ENCODE results near the gene TMEM69.
A peak's percentile ranks its signal among the peaks of the same experiment; 100 is the strongest.
"Not testable (repeated sequence)": the region's sequence is repeated elsewhere in the genome, so short reads cannot be mapped to it uniquely, and the experiment has no call there.

Gene TMEM69

DNA sequence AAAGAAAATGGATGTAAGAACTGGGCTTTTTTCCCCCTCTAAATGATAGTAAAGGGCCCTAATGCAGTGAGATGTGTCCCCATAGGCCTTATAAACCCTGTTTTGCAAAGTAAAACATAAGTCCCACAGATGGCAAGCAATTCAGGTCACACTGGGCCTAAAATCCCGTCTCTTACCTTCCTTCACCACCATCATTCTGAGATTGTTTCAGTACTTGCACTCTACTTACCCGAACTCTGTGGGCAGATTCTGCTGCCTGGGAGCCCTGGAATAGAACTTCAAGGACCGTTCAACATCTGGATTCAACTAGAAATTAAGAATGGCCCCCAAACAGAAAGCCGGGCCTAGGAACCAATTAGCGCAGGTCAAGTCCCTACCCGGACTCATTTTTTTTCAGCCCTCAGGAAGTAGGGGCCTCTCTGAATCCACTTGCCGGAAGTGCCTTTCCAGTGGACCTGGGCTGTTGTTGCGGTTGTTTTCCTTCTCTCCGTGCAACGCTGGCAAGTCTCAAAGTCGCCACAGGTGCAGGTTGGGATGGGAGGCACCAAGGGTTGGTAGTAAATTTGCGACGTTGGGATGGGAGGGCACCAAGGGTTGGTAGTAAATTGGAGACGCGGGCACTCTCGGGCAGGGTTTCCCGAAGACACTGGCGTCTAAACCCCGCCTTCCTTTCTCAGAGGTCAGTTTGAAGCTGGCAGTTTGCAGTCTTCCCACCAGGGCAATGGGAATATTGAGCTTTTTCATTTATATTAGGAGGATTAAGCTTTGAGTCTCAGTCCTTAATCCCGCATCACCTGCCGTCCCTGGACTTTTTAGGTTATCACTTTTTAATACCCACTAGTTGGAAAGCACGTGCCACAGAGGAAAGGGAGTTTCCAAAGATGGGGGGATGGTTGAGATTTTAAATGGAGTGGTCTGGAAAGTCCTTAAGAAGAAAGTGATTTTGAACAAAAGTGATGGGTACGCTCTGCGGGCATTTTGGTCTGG lies at the start of gene TMEM69:
Gene TMEM69 (plus strand): TSS at position 428 of the 987 bp plus-strand sequence. CDS start 2,888 bp downstream, outside the sequence.
- DNase-seq (ENCODE audit: low spot score), result peak; percentile 85

GRCh38 chr1:45640293-45640692 lies 47.7 kb upstream of the TMEM69 start:
- no peak for DNase-seq (ENCODE audit: low spot score)

DNA sequence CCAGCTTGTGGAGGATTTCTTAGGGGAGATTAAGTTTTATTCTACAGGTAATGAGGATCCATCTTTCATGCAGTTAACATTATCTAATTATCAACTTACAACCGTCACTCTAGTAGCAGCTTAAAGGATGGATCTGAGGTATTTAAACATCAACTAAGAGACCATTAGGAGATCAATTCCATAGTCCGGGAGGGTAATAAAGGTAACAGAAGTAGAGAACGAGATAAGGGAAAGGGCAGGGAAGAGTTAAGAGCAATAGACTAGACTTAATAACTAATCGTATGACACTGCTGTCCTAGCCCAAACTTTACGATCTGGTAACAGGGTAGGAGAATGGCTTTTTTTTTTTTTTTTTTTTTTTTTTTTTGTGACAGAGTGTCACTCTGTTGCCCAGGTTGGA lies 44.7 kb upstream of the TMEM69 start:
- DNase-seq (ENCODE audit: low spot score), result no peak

DNA sequence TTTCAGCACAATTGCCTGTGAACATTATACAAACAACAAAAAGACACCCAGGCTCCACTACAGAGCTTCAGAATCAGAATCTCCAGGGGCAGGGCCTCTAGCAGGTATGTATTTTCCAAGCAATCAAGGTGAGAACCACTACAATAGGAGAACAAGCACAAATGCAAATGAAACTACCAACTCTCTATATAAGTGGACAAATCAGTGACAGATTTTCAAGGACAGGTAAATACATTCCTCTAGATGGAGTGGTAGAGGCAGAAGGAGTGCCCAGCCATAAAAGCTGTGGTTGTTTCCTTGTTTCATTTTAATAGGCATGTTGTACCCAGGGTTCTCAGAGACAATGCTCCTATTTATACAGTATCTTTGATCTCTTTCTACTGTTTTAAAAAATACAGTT lies 44.0 kb upstream of the TMEM69 start:
- DNase-seq (ENCODE audit: low spot score), result no peak

GRCh38 chr1:45644661-45645060 lies 43.3 kb upstream of the TMEM69 start:
- DNase-seq (ENCODE audit: low spot score), result peak; percentile 50

DNA sequence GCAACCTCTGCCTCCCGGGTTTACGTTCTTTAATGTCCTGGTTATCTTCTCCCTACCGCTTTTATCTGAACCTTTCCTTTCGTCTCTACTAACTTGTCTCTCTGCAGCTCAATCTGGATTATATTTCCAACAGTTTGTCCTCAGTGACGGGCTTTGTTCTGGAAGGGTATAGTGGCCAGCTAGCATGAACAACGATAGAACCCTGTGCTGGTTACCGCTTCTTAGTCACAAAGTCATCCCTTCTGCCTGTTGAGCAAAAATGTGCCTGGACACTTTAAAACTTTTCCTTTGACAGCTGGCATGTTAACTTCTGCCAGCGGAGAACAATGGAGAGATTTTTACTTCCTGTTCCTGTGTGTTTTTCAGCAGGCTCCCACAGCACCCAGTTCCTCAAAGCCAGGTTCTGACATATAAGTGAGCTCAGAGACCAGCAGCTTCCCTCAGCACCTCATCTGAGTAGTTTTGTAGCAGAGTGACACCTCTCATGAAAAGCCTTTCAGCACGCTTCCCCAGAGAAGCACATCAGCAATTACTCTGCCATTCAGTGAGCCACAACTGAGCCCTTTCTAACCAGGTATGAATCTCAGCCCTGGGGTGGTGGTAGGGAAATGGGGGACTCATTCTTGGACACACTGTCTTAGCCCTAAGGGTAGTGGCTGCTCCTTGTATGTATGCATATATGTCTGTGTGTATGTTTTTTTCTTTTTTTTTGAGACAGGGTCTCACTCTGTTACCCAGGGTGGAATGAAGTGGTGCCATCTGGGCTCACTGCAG lies 40.5 kb upstream of the TMEM69 start:
- no peak for DNase-seq (ENCODE audit: low spot score)

DNA sequence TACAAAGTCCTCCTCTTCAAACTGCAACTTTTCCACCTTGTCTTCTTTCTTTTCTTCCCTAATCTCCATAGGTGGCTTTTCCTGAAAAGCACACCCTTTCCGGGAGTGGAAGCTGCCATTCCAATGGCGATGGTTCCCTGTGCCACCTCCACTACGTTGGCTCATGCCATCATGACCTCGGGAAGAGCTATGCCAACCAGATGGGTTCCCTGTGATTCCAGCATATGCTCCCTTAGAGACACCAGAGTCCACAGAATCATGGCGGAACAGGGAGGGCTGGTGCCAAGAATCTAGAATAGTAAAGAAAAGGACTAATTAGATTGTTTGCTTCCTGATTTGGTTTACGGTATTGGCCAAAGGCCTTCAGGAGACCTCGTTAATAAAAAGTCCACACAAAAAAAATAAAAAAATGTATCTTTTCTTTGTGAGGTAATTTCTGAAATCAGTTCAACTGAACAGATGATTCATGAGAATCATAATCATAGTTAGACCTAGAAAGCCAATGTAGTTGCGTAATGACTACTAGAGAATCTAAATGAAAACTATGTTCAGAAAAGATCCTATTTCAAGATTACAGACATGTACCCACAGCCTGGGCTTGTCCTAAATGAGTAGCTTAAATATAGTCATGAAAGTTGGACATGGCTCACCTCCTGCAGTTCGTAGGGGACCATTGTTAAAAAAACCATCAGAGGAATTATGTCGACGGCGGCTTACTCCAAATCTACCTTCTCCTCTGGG lies 33.3 kb upstream of the TMEM69 start:
- DNase-seq (ENCODE audit: low spot score), result no peak

DNA sequence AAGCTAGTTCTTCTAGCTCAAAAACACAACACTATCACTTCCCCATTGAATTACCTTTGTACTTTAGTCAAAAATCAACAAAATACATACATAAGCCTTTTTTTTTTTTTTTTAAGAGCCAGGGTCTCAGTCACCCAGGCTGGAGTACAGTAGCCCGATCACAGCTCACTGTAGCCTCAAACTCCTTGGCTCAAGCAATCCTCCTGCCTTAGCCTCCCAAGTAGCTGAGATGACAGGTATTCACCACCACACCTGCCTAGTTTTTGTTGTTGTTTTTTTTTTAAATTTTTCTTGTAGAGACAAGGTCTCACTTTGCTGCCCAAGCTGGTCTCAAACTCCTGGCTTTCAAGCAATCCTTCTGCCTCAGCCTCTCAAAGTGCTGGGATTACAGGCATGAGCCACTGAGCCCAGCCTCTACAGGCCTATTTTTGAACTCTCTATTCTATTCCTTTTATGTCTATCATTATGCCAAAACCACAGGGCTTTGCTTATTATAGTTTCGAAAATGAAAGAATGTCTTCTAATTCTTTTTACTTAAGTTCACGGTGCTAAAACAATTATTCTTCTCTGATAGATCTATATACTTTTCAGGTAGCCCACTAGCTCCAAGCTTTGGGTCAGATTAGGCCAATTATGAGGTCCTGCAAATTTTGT lies 31.3 kb upstream of the TMEM69 start:
- no peak for DNase-seq (ENCODE audit: low spot score)

- no peak for DNase-seq (ENCODE audit: low spot score)
Observed at GRCh38 chr1:45658171-45658570, 29.8 kb upstream of the TMEM69 start.

GRCh38 chr1:45659222-45659621 lies 28.8 kb upstream of the TMEM69 start:
- no peak for DNase-seq (ENCODE audit: low spot score)

GRCh38 chr1:45660336-45660735 lies 27.6 kb upstream of the TMEM69 start:
- DNase-seq (ENCODE audit: low spot score), result no peak

DNA sequence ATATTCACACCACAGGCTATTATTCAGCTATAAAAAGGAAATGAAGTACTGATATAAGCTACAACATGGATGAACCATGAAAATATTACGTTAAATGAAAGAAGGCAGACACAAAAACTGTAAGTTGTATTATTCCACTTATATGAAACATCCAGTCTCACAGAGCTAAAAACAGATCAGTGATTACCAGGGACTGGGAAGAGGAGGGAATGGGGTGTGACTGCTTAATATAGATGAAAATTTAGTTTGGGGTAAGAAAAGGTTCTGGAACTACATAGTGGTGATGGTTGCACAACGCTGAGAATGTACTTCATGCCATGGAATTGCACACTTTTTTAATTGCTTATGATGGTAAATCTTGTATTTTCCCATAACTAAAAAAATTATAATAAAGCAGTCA lies 21.1 kb upstream of the TMEM69 start:
- no peak for DNase-seq (ENCODE audit: low spot score)

GRCh38 chr1:45667321-45668111 lies 20.5 kb upstream of the TMEM69 start:
- no peak for DNase-seq (ENCODE audit: low spot score)

DNA sequence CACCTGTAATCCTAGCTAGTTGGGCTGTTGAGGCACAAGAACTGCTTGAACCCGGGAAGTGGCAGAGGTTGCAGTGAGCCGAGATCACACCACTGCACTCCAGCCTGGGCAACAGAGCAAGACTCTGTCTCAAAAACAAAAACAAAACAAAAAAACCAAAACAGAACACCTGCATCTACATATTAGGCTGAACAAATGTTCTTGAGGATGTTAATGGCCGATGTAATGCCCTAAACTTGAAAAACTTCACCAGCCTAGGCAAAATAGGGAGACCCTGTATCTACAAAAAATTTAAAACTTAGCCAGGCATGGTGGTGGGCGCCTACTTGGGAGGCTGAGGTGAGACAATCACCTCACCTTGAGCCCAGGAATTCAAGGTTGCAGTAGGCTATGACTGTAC lies 19.5 kb upstream of the TMEM69 start:
- DNase-seq (ENCODE audit: low spot score), result no peak

DNA sequence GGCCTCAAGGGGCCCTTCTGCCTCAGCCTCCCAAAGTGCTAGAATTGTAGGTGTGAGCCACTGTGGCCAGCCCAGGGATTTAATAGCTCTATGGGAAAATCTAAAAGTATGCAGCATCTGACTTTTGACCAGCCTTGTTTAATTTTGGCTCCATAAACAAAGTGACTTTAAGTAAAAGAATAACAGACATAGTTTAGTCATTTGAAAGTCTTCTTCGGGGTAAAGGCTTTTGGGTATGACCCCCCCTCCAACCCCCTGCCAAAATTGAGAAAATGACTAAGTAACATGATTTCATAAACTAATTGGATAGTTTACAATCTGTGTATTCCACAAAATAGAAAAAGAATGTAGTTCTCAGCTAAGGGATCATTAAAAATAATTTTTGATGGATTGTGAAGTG lies 18.6 kb upstream of the TMEM69 start:
- DNase-seq (ENCODE audit: low spot score), result no peak

DNA sequence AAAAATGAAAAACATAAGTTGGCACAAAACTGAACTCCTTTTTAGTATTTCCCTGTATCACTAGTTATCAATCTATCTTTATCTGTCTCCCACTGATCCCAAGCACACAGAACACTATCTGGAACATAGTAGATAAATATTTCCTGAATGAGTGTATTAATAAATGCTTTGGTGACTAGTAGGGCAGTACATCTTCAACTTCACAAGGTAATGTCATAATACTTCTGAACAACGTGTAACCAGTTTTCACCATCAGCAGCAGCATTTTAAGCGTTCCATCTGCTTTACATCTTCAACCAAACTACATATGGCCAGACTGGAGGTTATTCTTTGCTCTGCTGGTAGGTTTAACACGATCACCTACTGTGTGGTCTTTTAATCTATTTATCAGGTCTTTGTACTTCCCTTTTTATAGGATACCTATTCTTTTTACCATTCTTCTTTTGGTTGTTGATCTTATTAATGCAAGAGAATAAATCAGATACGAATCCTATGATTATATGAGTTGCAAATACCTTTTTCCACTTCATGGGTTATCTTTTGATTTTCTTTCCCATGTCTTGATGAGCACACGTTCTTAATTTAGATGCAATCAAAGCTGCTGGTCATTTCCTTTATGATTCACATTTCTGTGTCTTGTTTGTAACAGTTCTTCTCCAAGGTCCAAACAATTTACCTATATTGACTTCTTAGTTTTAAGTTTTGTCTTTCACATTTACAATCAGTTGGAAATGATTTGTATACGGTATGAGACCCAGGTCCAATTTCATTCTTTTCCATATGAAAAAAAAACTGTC lies 17.9 kb upstream of the TMEM69 start:
- no peak for DNase-seq (ENCODE audit: low spot score)

DNA sequence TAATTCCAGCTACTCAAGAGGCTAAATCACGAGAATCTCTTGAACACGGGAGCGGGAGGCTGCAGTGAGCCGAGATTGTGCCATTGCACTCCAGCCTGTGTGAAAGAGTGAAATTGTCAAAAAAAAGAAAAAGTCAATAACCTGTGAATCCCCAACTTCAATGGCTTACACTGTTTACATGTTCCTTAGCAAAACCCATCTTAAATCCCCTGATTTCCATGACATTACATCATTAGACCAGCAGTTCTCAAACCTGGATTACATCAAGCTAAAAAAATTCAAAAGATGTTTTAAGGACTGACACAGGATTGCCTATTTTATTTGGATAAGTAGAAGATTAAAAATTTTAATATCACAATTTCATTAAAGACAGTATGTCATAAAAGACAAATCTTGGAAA lies 14.0 kb upstream of the TMEM69 start:
- no peak for DNase-seq (ENCODE audit: low spot score)

DNA sequence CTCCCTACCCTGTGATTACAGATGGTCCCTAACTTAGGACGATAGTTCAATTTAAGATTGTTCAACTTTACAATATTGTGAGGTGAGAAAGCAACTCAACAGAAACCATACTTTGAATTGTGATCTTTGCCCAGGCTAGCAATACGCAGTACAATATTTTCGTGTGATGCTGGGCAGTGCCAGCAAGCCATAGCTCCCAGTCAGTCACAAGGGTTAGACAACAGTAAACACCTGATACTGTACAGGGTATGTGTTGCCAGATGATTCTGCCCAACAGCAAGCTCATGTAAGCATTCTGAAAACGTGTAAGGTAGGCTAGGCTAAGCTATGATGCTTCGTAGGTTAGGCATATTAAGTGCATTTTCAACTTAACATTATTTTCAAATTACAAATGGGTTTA lies 13.5 kb upstream of the TMEM69 start:
- no peak for DNase-seq (ENCODE audit: low spot score)

- DNase-seq (ENCODE audit: low spot score), result not testable (repeated sequence)
Observed at GRCh38 chr1:45676553-45676952, 11.4 kb upstream of the TMEM69 start.

GRCh38 chr1:45677751-45678245 lies 10.2 kb upstream of the TMEM69 start:
- DNase-seq (ENCODE audit: low spot score), result no peak

All from germinal center (tissue), 1 donor.